GM12874 (cell line): ENCODE results near the gene C12orf60.

Source experiments
- TF ChIP-seq, protein P1 (sequence below): IDR thresholded peaks from 2 replicates; pipeline ENCODE4 v1.5.1; 2011; ENCODE audit warnings: low read depth, mild to moderate bottlenecking, control low read depth, low read length, moderate library complexity; ENCODE audit not compliant: insufficient read depth

C12orf60 gene

DNA sequence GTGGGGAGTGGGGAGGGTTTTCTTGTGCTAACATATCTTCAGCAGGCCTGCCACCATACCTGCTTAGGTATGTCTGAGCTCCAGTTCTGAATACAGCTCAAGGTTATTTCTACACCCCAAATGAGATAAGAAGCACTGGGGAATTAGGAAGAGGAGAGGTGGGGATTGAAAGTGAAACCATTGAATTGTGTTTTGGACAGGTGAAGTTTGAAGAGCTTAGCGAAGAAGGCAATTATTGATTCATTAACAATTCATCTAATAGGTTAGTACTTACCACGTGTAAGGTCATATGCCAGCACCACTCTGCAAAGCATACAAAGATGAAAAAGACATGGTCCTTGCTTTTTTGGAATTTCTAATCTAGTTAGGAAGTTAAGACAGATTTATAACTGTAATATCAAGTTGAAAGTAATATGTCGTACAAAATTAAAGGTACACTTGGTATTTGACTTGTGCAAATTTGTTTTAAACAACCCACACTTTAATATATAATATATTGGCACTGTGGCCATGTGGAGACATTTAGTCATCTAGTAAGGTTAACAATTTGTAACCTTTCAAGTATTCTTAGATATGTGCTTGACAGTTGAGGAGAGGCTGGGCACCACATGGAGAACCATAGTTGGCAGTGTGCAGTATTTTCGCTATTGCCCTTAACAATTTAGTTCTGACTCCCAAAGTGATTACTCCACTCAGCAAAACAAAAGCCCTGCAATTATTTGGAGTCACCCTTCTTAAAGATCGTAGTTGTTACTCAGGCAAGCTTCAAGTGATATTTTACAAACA lies 6.9 kb downstream of the C12orf60 start:
- TF ChIP-seq, protein P1, sequence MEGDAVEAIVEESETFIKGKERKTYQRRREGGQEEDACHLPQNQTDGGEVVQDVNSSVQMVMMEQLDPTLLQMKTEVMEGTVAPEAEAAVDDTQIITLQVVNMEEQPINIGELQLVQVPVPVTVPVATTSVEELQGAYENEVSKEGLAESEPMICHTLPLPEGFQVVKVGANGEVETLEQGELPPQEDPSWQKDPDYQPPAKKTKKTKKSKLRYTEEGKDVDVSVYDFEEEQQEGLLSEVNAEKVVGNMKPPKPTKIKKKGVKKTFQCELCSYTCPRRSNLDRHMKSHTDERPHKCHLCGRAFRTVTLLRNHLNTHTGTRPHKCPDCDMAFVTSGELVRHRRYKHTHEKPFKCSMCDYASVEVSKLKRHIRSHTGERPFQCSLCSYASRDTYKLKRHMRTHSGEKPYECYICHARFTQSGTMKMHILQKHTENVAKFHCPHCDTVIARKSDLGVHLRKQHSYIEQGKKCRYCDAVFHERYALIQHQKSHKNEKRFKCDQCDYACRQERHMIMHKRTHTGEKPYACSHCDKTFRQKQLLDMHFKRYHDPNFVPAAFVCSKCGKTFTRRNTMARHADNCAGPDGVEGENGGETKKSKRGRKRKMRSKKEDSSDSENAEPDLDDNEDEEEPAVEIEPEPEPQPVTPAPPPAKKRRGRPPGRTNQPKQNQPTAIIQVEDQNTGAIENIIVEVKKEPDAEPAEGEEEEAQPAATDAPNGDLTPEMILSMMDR: no peak

DNA sequence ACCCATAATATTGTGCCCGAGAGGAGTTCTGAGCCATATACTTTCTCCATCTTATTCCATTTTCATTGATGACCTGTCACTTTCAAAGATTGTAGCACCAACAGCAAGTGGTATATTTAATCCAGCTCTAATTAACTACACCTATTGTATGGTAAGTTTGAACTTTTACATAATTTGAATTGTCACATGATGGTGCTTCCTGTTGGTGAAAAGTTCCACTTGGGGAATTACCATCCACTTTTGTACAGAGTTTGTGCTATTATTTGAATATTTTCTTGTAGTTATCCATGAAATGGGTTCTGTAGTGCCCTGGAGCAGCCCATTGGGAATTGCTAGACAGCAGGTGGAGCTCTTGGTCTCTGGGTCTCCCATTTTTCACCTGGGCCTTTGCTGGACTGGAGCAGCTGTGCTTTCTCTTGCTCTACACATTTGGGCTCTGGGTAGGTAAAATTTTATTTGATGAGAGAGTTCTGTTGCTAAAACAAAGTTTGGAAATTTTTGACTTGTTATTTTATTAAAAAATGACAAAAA lies 7.5 kb downstream of the C12orf60 start:
- TF ChIP-seq, protein P1: 0 out of 2 replicates have a peak, but pooled peaks have one; percentile 1

DNA sequence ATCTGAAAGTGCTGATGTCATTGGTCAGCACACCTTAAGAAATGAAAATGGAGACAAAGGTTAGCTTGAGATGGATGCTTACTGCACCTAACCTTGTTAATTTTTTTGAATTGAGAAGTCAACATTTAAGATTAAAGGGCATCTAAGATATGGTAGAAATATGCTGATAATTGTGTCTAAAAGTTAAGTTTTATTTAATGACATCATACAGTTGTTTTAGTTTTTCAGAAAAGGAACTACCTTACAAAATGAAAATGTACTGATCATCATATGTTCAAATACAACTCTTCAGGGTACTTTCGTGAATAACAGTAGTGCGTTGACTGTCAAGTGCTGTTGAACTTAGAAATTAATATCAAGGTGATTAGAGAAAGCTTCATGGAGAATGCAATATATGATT lies 8.0 kb downstream of the C12orf60 start:
- TF ChIP-seq, protein P1: no peak

DNA sequence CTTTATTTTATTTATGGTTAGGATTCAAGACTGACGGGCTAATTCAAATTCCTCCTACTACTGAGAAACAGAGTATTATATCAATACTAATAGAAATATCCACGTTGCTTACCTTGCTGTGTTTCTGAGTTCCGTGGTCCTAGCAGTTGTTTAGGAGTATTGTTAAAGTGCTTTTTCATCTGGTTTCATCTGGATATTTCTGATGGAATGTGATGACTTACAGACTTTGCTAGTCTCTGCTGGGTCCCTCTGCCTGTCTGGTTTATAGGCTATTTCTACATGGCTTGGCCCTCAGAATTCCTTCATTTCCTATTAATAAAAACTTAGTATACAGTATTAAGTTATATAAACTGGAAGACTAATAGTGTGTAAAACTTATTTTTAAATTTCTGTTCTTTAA lies 10.5 kb downstream of the C12orf60 start, which contains the start of gene SMCO3:
Gene SMCO3, minus strand, starts transcription at position 169 of the 400 bp plus-strand sequence. CDS start 7,502 bp downstream, outside the sequence.
- TF ChIP-seq, protein P1: no peak

DNA sequence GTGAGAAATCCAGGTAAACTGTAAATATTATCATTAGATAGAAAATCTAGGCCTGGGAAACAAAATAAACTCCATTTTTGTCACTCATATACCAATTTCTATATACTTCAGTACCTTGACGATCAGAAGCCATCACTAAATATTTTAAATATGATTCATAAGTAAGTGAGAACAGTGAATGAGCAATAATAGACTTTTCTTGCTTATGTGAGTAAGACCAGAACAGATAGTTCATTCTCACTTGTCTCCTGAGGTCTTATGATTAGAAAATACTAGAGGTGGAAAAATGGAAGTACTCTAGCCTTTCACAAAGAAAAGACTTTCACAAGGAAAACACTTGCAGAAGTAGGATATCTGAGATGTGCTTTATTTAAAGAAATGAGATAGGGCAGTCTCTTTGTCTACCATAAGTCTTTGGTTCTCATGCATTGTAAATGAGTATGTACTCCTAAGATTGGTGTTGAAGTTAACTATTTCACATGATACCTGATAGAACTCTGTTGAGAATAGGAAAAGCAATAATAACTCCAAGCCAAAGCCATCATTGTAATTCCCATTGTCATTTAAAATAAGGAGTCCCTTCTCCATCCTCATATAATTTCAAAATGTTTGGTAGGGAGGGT lies 20.7 kb downstream of the C12orf60 start:
- TF ChIP-seq, protein P1: no peak

DNA sequence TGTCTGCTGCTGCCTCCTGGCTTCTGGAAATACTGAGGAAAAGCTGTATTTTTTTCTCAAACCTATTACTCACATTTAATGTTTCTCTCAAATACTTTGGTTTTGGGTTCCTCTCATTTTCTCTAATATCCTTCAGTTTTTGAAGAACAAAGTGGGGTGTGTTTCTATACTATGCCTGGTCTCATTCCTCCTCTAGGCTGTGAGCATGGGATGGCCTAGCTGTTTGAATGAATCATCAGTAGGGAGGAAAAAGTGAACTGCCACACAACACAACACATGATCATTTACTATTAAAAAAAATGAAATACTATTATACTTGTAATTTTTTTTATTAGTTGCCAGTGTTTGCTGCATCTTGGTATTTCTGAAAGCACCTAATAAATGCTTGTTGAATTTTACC lies 21.8 kb downstream of the C12orf60 start:
- TF ChIP-seq, protein P1: no peak

DNA sequence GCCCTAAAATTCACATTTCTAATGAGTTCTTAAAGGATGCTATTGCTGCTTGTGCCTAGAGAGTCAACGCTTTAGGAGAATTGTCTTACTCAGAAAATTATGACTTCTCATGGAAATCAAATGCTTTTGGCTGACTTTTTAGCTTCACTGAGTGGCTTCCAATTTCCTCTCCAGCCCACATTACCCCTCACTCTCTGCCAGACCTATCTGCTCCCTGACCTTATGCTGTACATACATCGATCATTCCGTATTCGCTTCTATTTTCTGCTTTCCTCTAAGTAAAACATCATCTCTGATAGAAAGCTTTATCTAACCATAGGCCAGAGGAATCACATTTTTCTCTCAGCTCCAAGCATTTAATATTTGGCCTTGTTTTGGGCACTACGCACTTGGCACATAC lies 23.0 kb downstream of the C12orf60 start:
- TF ChIP-seq, protein P1: no peak
